Ovary (tissue), 9 donors: ENCODE results near the gene PELI3. TPM values are rescaled to one million over a fixed set of nuclear protein-coding genes. Genes with fewer than 3 reads are reported as not detected.

Experiments used
- DNase-seq, 5 donors: peaks; one replicate each; pipeline ENCODE4 v3.0.0-alpha.2; 2019 to 2020
- H3K27ac ChIP-seq, 2 donors: fragments of 200-600 bp; one replicate each; pipeline versions ENCODE4 v1.5.1 to v1.8.0; 2019 to 2022
- H3K27me3 ChIP-seq: fragments of 200-600 bp; one replicate; pipeline ENCODE4 v1.8.0; 2022
- H3K36me3 ChIP-seq: fragments of 200-600 bp; sonication (generic); one replicate; pipeline ENCODE4 v1.5.1; 2019
- H3K4me1 ChIP-seq: one replicate; pipeline ENCODE4 v1.8.1; 2013; ENCODE audit warnings: mild to moderate bottlenecking, moderate library complexity; ENCODE audit not compliant: insufficient read depth
- H3K4me3 ChIP-seq: fragments of 200-600 bp; sonication (generic); one replicate; pipeline ENCODE4 v1.5.1; 2017
- H3K9me3 ChIP-seq, 2 donors: fragments of 200-600 bp in 1 of 2; sonication (generic) in 1 of 2; one replicate each; pipeline versions ENCODE4 v1.5.1 to v1.8.1; 2013 to 2019; ENCODE audit warnings: mild to moderate bottlenecking in 1 of 2, moderate library complexity in 1 of 2
- EP300 ChIP-seq: sonication (generic); formaldehyde crosslinking; IDR thresholded peaks from one replicate; pipeline ENCODE4 v1.6.1; 2017; ENCODE audit warnings: antibody characterized with exemption
- POLR2A ChIP-seq: fragments of 450-650 bp; IDR thresholded peaks from one replicate; pipeline ENCODE4 v1.6.1; 2017; ENCODE audit warnings: antibody characterized with exemption, mild to moderate bottlenecking, moderate library complexity
- whole genome bisulfite sequencing, 3 donors: extraction: QIAGEN DNeasy Blood & Tissue Kit in 1 of 3; methylation state at CpG; one replicate each; pipeline versions ENCODE4 v1.1.5 to v1.1.7; 2013 to 2017; 5-methylcytosine and 5-hydroxymethylcytosine counted together
- intact Hi-C, 4 donors: fragments of 100-400 bp; cut with DNase I; formaldehyde crosslinking; loops; one replicate each; pipeline versions ENCODE4 v1.11.0 to v1.15.1; 2022 to 2023
- polyA plus RNA-seq, 2 donors: library from polyadenylated mRNA; stranded (reverse); fragments of 200-250 nt in 1 of 2; fragments of 350-450 nt in 1 of 2; fragmentation: Illumina TruSeq in 1 of 2; extraction: RNeasy Lipid Tissue Mini Kit (QIAGEN cat#74804) in 1 of 2; gene quantifications; one replicate each; pipeline ENCODE4 v1.2.3, GENCODE V29; 2013 to 2014
- total RNA-seq, 7 donors: library from RNA; depleted of rRNA in 2 of 7; stranded (reverse); fragments of >200 nt in 2 of 7; fragmentation: NEBNext Ultra II Directional in 3 of 7; extraction: Animal tissue kit (Norgen Biotek cat#: 25700) in 3 of 7; gene quantifications; one replicate each; pipeline versions ENCODE4 v1.1.0 to v1.2.4, GENCODE V29; 2016 to 2023
- TF ChIP-seq, protein P1 (sequence below), 3 donors: fragments of 450-650 bp in 2 of 3; fragments of 200-600 bp in 1 of 3; IDR thresholded peaks; one replicate each; pipeline versions ENCODE4 v1.5.1 to v1.8.0; 2016 to 2022; ENCODE audit warnings: antibody characterized with exemption in 3 of 3, mild to moderate bottlenecking in 1 of 3
- donor health status: DM: no; HTN: no; CAD: no; lungs with moderate emphysema.
- donor health status: DM: no; HTN: no; CAD: no.
- donor health status: Bipolar disorder and iron deficiency.
- donor health status: DM: yes; HTN: yes; CAD: no.
- donor health status: DM: no; HTN: no; CAD: no.
- donor health status: DM: yes; HTN: yes; CAD: no.

Gene PELI3
- total and polyA plus RNA-seq, 9 donors = 7.6 to 29.6 (median 20.5) TPM

DNA sequence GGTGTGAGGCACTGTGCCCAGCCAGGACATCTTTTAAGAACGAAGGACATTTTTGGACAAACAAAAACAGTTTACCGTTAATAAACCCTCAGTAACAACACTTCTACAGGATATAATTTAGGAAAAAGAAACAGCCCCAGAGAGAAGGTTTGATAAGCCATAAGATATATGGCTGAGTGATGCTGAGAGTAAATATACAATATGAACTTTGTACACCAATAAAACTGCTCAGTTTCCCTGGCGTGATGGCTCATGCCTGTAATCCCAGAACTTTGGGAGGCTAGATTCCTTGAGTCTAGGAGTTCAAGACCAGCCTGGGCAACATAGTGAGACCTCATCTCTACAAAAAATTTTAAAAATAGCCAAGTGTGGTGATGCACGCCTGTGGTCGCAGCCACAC, 31.8 kb downstream of the PELI3 start:
- Histone ChIP-seq H3K4me1 (no peaks in the 10 kb centered on the region), H3K4me3 (no peak overlapping the region), H3K27ac (no peak overlapping the region), H3K9me3 (no peaks in the 10 kb centered on the region), H3K27me3 (no peaks in the 10 kb centered on the region), H3K36me3 (no peaks in the 10 kb centered on the region)
- no peak for TF ChIP-seq POLR2A
- TF ChIP-seq, protein P1, sequence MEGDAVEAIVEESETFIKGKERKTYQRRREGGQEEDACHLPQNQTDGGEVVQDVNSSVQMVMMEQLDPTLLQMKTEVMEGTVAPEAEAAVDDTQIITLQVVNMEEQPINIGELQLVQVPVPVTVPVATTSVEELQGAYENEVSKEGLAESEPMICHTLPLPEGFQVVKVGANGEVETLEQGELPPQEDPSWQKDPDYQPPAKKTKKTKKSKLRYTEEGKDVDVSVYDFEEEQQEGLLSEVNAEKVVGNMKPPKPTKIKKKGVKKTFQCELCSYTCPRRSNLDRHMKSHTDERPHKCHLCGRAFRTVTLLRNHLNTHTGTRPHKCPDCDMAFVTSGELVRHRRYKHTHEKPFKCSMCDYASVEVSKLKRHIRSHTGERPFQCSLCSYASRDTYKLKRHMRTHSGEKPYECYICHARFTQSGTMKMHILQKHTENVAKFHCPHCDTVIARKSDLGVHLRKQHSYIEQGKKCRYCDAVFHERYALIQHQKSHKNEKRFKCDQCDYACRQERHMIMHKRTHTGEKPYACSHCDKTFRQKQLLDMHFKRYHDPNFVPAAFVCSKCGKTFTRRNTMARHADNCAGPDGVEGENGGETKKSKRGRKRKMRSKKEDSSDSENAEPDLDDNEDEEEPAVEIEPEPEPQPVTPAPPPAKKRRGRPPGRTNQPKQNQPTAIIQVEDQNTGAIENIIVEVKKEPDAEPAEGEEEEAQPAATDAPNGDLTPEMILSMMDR (IDR thresholded peaks at IDR 0.05) = no peak
- no peak for TF ChIP-seq EP300
- no peak for DNase-seq
- intact Hi-C loops = no loop called here
- WGBS, 3 donors = 83 to 89% (median 86%) methylated on average over 5 of the region's 5 CpGs

DNA sequence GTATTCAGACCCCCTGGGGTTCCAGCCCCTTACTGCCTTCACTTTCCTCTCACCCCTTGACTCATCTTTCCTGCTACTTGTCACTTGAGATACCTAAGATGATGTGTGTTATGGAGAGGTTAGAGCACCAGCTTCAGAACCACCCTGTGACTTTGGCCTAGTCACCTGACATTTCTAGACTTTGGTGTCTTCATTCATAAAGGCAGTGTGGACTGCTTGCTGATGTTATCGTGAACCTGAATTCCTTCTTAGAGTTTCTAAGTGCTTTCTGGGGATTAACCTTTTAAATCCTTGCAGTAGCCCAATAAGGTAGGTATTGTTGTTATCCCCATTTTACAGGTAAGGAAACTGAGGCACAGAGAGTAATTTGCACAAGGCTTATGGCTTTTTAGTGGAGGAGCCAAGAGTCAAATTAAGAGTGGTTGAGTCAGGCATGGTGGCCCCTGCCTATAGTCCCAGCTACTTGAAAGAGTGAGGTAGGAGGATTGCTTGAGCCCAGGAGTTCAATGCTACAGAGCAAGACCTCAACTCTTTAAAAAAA, 38.6 kb downstream of the PELI3 start:
- no peaks in the 10 kb centered on the region for H3K36me3 ChIP-seq
- H3K4me3 ChIP-seq = no peak overlapping the region
- no peak for TF ChIP-seq POLR2A
- TF ChIP-seq EP300 = no peak
- TF ChIP-seq, protein P1 (IDR thresholded peaks at IDR 0.05) = no peak
- WGBS, 3 donors = 0 to 88% (median 86%) methylated on average over 1 of the region's 1 CpG
- H3K27ac ChIP-seq = no peak overlapping the region
- no peaks in the 10 kb centered on the region for H3K4me1 ChIP-seq
- H3K27me3 ChIP-seq = no peaks in the 10 kb centered on the region
- DNase-seq = no peak
- intact Hi-C loops = no loop called here
- no peaks in the 10 kb centered on the region for H3K9me3 ChIP-seq

DNA sequence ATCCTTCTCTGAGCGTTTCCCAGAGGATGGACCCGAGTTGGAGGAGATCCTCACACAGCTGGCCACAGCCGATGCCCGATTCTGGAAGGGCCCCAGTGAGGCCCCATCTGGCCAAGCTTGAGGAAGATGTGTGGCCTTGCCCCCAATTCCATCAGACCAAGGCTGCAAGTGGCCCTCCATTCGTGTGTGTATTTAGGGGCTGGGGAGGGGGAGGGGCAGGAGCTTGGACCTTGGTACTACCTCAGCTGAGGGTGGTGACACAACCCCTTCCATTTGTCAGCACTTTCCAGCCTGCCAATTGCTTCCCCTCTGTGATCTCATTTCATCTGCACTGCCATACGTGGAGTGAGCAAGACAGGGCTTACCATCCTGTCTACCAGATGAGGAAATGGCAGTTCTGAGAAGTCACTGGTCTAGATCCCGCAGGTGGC, 42.4 kb downstream of the PELI3 start:
- no peak for DNase-seq
- no peak overlapping the region for H3K4me3 ChIP-seq
- intact Hi-C loops = no loop called here
- WGBS, 3 donors = 58 to 71% (median 64%) methylated on average over 7 of the region's 7 CpGs
- no peaks in the 10 kb centered on the region for H3K9me3 ChIP-seq
- H3K27ac ChIP-seq = no peak overlapping the region
- no peaks in the 10 kb centered on the region for H3K36me3 ChIP-seq
- no peaks in the 10 kb centered on the region for H3K27me3 ChIP-seq
- H3K4me1 ChIP-seq = peaks cover 2% of the 10 kb centered on the region
- no peak for TF ChIP-seq EP300
- no peak for TF ChIP-seq POLR2A
- TF ChIP-seq, protein P1 (IDR thresholded peaks at IDR 0.05) = no peak

DNA sequence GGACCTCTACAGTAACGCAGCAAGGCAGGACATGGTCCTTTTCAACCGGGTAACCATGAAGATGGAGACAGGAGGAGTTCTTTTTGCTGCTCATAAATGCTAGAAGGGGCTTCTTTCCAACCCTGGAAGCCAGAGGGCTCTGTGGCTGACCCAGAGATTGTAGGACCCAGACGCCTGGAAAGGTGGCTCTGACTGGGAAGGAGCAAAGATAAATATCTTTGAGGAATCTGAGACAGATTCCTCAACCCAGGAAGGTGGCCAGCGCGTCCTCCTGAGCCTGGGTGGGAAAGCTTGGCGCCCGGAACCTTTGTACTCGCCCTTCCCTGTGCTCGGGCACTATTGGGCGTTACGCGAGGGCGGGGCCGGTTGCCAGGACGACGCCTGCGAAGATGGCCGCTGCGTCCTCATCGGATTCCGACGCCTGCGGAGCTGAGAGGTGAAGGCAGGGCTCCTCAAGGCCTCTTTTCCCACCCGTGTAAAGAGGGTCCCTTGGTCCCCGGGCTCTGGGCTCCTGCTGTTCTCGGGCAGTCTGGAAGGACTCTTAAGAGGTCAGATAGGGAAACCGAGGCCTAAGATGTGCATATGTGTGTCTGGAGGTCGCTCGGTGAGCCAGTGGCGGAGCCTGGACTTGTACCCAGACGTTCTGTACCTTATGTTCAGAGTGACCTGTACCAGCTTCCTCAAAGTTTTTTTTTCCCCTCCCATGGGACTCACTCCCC, 43.7 kb downstream of the PELI3 start, which contains the start of gene BBS1:
Gene BBS1 (plus strand): TSS at position 365 of the 719 bp plus-strand sequence. CDS start 25 bp downstream, at position 390.
- peak within 1 kb of the TSS in 1 of 2 donors; percentile 43 for H3K27ac ChIP-seq
- H3K4me3 ChIP-seq = peak within 1 kb of the TSS; percentile 94
- peak; percentile 81 to 93 (median 89) for DNase-seq
- TF ChIP-seq, protein P1 (IDR thresholded peaks at IDR 0.05) = no peak
- TF ChIP-seq POLR2A = peak; percentile 42
- TF ChIP-seq EP300 = no peak
- 0 to 1% (median 0%) methylated on average over 28 to 31 of the region's 31 CpGs for WGBS, 3 donors
- no peaks in the 10 kb centered on the region for H3K36me3 ChIP-seq
- H3K27me3 ChIP-seq = no peaks in the 10 kb centered on the region
- peaks cover 2% of the 10 kb centered on the region for H3K4me1 ChIP-seq
- no peaks in the 10 kb centered on the region for H3K9me3 ChIP-seq
- intact Hi-C loops = no loop called here
